ENCODE data around the gene TRAM2.

The TRAM2 gene

GRCh38 chr6:52596371-52597028 lies 19.6 kb upstream of the TRAM2 start:
- Histone ChIP-seq H4K91ac (ENCODE audit: low read depth, low read length, poor library complexity) (no peak overlapping the region), H3K27ac (replicated peaks; ENCODE audit: low read length) (no peak overlapping the region), H3K9me3 (replicated peaks in 1 of 2; ENCODE audit: control insufficient read depth in 2 of 2, insufficient read depth in 1 of 2, low read depth in 1 of 2, low read length in 2 of 2) (no peaks in the 10 kb centered on the region), H3K18ac (ENCODE audit: low read length) (no peak overlapping the region), H3K79me1 (ENCODE audit: low read depth, low read length) (no peaks in the 10 kb centered on the region), H3K23ac (ENCODE audit: low read depth, low read length, poor library complexity) (no peak overlapping the region), H2BK5ac (ENCODE audit: low read length) (no peak overlapping the region), H3K27me3 (ENCODE audit: control insufficient read depth in 3 of 3, insufficient read depth in 3 of 3, low read depth in 1 of 3, low read length in 3 of 3) (no peaks in the 10 kb centered on the region), H3K14ac (ENCODE audit: low read length) (no peak overlapping the region), H2BK120ac (ENCODE audit: low read depth, low read length) (no peak overlapping the region), H2BK12ac (ENCODE audit: low read length) (no peak overlapping the region), H3K4me2 (ENCODE audit: insufficient read depth, low read length, poor library complexity, severe bottlenecking) (no peak overlapping the region), H3K4me1 (ENCODE audit: control insufficient read depth in 2 of 2, insufficient read depth in 1 of 2, low read depth in 1 of 2, low read length in 2 of 2) (peaks cover 10 to 16% of the 10 kb centered on the region in 2 donors), H2AK5ac (ENCODE audit: low read depth, low read length) (no peak overlapping the region), H3K4me3 (ENCODE audit: low read length in 2 of 2) (no peak overlapping the region), H3K4ac (ENCODE audit: low read length) (no peak overlapping the region), H3K9ac (ENCODE audit: low read depth, low read length, poor library complexity) (no peak overlapping the region), H2BK15ac (ENCODE audit: low read length) (no peak overlapping the region), H3K36me3 (replicated peaks in 1 of 2; ENCODE audit: control insufficient read depth in 2 of 2, insufficient read depth in 2 of 2, low read length in 2 of 2) (no peaks in the 10 kb centered on the region), H4K8ac (ENCODE audit: low read depth, low read length) (no peak overlapping the region), H2AFZ (ENCODE audit: low read length) (no peak overlapping the region)
- WGBS, 2 donors (ENCODE audit: extremely low coverage in 2 of 2, insufficient read length in 2 of 2, insufficient replicate concordance in 1 of 2), result no CpG with 5 or more reads among the region's 2 CpGs
- DNase-seq (ENCODE audit: low spot score), result no peak

GRCh38 chr6:52595796-52596130 lies 18.9 kb upstream of the TRAM2 start:
- no peak overlapping the region for H3K14ac ChIP-seq (ENCODE audit: low read length)
- H2BK12ac ChIP-seq (ENCODE audit: low read length), result no peak overlapping the region
- H3K36me3 ChIP-seq (replicated peaks in 1 of 2; ENCODE audit: control insufficient read depth in 2 of 2, insufficient read depth in 2 of 2, low read length in 2 of 2), result no peaks in the 10 kb centered on the region
- peak overlapping the region; percentile 74 for H2AFZ ChIP-seq (ENCODE audit: low read length)
- H3K27ac ChIP-seq (replicated peaks; ENCODE audit: low read length), result no peak overlapping the region
- no peak overlapping the region for H2BK120ac ChIP-seq (ENCODE audit: low read depth, low read length)
- H2BK5ac ChIP-seq (ENCODE audit: low read length), result no peak overlapping the region
- no peaks in the 10 kb centered on the region for H3K27me3 ChIP-seq (ENCODE audit: control insufficient read depth in 3 of 3, insufficient read depth in 3 of 3, low read depth in 1 of 3, low read length in 3 of 3)
- H3K9ac ChIP-seq (ENCODE audit: low read depth, low read length, poor library complexity), result no peak overlapping the region
- no peak overlapping the region for H3K4ac ChIP-seq (ENCODE audit: low read length)
- no peaks in the 10 kb centered on the region for H3K9me3 ChIP-seq (replicated peaks in 1 of 2; ENCODE audit: control insufficient read depth in 2 of 2, insufficient read depth in 1 of 2, low read depth in 1 of 2, low read length in 2 of 2)
- no peak overlapping the region for H4K91ac ChIP-seq (ENCODE audit: low read depth, low read length, poor library complexity)
- no peak overlapping the region for H2AK5ac ChIP-seq (ENCODE audit: low read depth, low read length)
- H3K4me3 ChIP-seq (ENCODE audit: low read length in 2 of 2), result no peak overlapping the region
- H3K18ac ChIP-seq (ENCODE audit: low read length), result peak overlapping the region; percentile 2
- DNase-seq (ENCODE audit: low spot score), result no peak
- peaks cover 10 to 16% of the 10 kb centered on the region in 2 donors for H3K4me1 ChIP-seq (ENCODE audit: control insufficient read depth in 2 of 2, insufficient read depth in 1 of 2, low read depth in 1 of 2, low read length in 2 of 2)
- no peak overlapping the region for H2BK15ac ChIP-seq (ENCODE audit: low read length)
- H4K8ac ChIP-seq (ENCODE audit: low read depth, low read length), result no peak overlapping the region
- no peak overlapping the region for H3K23ac ChIP-seq (ENCODE audit: low read depth, low read length, poor library complexity)
- no peaks in the 10 kb centered on the region for H3K79me1 ChIP-seq (ENCODE audit: low read depth, low read length)
- no peak overlapping the region for H3K4me2 ChIP-seq (ENCODE audit: insufficient read depth, low read length, poor library complexity, severe bottlenecking)

- no peak for DNase-seq (ENCODE audit: low spot score)
- Histone ChIP-seq H3K27ac (replicated peaks; ENCODE audit: low read length) (no peak overlapping the region), H3K4me1 (ENCODE audit: control insufficient read depth in 2 of 2, insufficient read depth in 1 of 2, low read depth in 1 of 2, low read length in 2 of 2) (peaks cover 10 to 16% of the 10 kb centered on the region in 2 donors)
Measured at GRCh38 chr6:52595000-52595795, 18.3 kb upstream of the TRAM2 start.

GRCh38 chr6:52594221-52594620 lies 17.4 kb upstream of the TRAM2 start:
- no peak for DNase-seq (ENCODE audit: low spot score)
- whole genome bisulfite sequencing, 2 donors (ENCODE audit: extremely low coverage in 2 of 2, insufficient read length in 2 of 2, insufficient replicate concordance in 1 of 2), result no CpG with 5 or more reads among the region's 5 CpGs
- Histone ChIP-seq H3K4me1 (ENCODE audit: control insufficient read depth in 2 of 2, insufficient read depth in 1 of 2, low read depth in 1 of 2, low read length in 2 of 2) (peaks cover 10 to 16% of the 10 kb centered on the region in 2 donors), H4K91ac (ENCODE audit: low read depth, low read length, poor library complexity) (no peak overlapping the region), H4K8ac (ENCODE audit: low read depth, low read length) (no peak overlapping the region), H3K9ac (ENCODE audit: low read depth, low read length, poor library complexity) (no peak overlapping the region), H2AK5ac (ENCODE audit: low read depth, low read length) (no peak overlapping the region), H2BK15ac (ENCODE audit: low read length) (no peak overlapping the region), H2BK5ac (ENCODE audit: low read length) (no peak overlapping the region), H3K4me3 (ENCODE audit: low read length in 2 of 2) (no peak overlapping the region), H3K9me3 (replicated peaks in 1 of 2; ENCODE audit: control insufficient read depth in 2 of 2, insufficient read depth in 1 of 2, low read depth in 1 of 2, low read length in 2 of 2) (no peaks in the 10 kb centered on the region), H3K23ac (ENCODE audit: low read depth, low read length, poor library complexity) (no peak overlapping the region), H3K4me2 (ENCODE audit: insufficient read depth, low read length, poor library complexity, severe bottlenecking) (no peak overlapping the region), H2BK12ac (ENCODE audit: low read length) (no peak overlapping the region), H2AFZ (ENCODE audit: low read length) (no peak overlapping the region), H3K27ac (replicated peaks; ENCODE audit: low read length) (no peak overlapping the region), H3K27me3 (ENCODE audit: control insufficient read depth in 3 of 3, insufficient read depth in 3 of 3, low read depth in 1 of 3, low read length in 3 of 3) (no peaks in the 10 kb centered on the region), H3K36me3 (replicated peaks in 1 of 2; ENCODE audit: control insufficient read depth in 2 of 2, insufficient read depth in 2 of 2, low read length in 2 of 2) (no peaks in the 10 kb centered on the region), H3K79me1 (ENCODE audit: low read depth, low read length) (no peaks in the 10 kb centered on the region), H3K14ac (ENCODE audit: low read length) (no peak overlapping the region), H3K4ac (ENCODE audit: low read length) (no peak overlapping the region), H3K18ac (ENCODE audit: low read length) (no peak overlapping the region), H2BK120ac (ENCODE audit: low read depth, low read length) (no peak overlapping the region)

More at GRCh38 chr6:52595000-52595795, 18.3 kb upstream of the TRAM2 start:
- no CpG with 5 or more reads among the region's 7 CpGs for WGBS, 2 donors (ENCODE audit: extremely low coverage in 2 of 2, insufficient read length in 2 of 2, insufficient replicate concordance in 1 of 2)
- H3K9me3 ChIP-seq (replicated peaks in 1 of 2; ENCODE audit: control insufficient read depth in 2 of 2, insufficient read depth in 1 of 2, low read depth in 1 of 2, low read length in 2 of 2), result no peaks in the 10 kb centered on the region
- no peaks in the 10 kb centered on the region for H3K36me3 ChIP-seq (replicated peaks in 1 of 2; ENCODE audit: control insufficient read depth in 2 of 2, insufficient read depth in 2 of 2, low read length in 2 of 2)
- peak overlapping the region; percentile 74 for H2AFZ ChIP-seq (ENCODE audit: low read length)
- no peak overlapping the region for H2BK5ac ChIP-seq (ENCODE audit: low read length)
- H3K23ac ChIP-seq (ENCODE audit: low read depth, low read length, poor library complexity), result no peak overlapping the region
- no peaks in the 10 kb centered on the region for H3K79me1 ChIP-seq (ENCODE audit: low read depth, low read length)
- H2BK15ac ChIP-seq (ENCODE audit: low read length), result no peak overlapping the region
- no peak overlapping the region for H3K4me2 ChIP-seq (ENCODE audit: insufficient read depth, low read length, poor library complexity, severe bottlenecking)
- no peak overlapping the region for H2AK5ac ChIP-seq (ENCODE audit: low read depth, low read length)
- H3K27me3 ChIP-seq (ENCODE audit: control insufficient read depth in 3 of 3, insufficient read depth in 3 of 3, low read depth in 1 of 3, low read length in 3 of 3), result no peaks in the 10 kb centered on the region
- H3K4me3 ChIP-seq (ENCODE audit: low read length in 2 of 2), result no peak overlapping the region
- H2BK12ac ChIP-seq (ENCODE audit: low read length), result no peak overlapping the region
- H3K14ac ChIP-seq (ENCODE audit: low read length), result no peak overlapping the region
- no peak overlapping the region for H3K9ac ChIP-seq (ENCODE audit: low read depth, low read length, poor library complexity)
- no peak overlapping the region for H2BK120ac ChIP-seq (ENCODE audit: low read depth, low read length)
- peak overlapping the region; percentile 2 for H3K18ac ChIP-seq (ENCODE audit: low read length)
- H4K91ac ChIP-seq (ENCODE audit: low read depth, low read length, poor library complexity), result no peak overlapping the region
- H3K4ac ChIP-seq (ENCODE audit: low read length), result no peak overlapping the region
- no peak overlapping the region for H4K8ac ChIP-seq (ENCODE audit: low read depth, low read length)
